Measurements from ENCODE around the gene TUBA1A. TPM values are rescaled to one million over a fixed set of nuclear protein-coding genes. Genes with fewer than 3 reads are reported as not detected.

TUBA1A gene
- total RNA-seq, 2 donors from 2014 or later, result 166 to 298 TPM

- H3K27me3 ChIP-seq (ENCODE audit: control insufficient read depth, insufficient read depth, low read length, poor library complexity, severe bottlenecking), result no peaks in the 10 kb centered on the region
- H3K4me3 Mint-ChIP-seq, result no peak overlapping the region
- no peak for TF ChIP-seq CTCF (conservative IDR thresholded peaks at IDR 0.05)
- no peaks in the 10 kb centered on the region for H3K27me3 Mint-ChIP-seq (ENCODE audit: insufficient read depth)
- H3K9me3 ChIP-seq (ENCODE audit: control insufficient read depth, low read length), result no peaks in the 10 kb centered on the region
- no peak overlapping the region for H3K27ac Mint-ChIP-seq
- H3K9ac ChIP-seq (ENCODE audit: extremely low read depth, low read length, poor library complexity, severe bottlenecking), result no peak overlapping the region
- no peaks in the 10 kb centered on the region for H3K36me3 Mint-ChIP-seq (ENCODE audit: low read depth)
- H3K4me1 ChIP-seq (ENCODE audit: control insufficient read depth, insufficient read depth, low read length), result no peaks in the 10 kb centered on the region
- no peaks in the 10 kb centered on the region for H3K9me3 Mint-ChIP-seq
- 93 to 95% methylated on average over 2 of the region's 2 CpGs for WGBS, 2 experiments (ENCODE audit: insufficient coverage in 1 of 2, insufficient read length in 1 of 2)
- no peaks in the 10 kb centered on the region for H3K36me3 ChIP-seq (ENCODE audit: control insufficient read depth, insufficient read depth, low read length)
- no peak overlapping the region for H3K4me3 ChIP-seq (ENCODE audit: low read length)
- DNase-seq, result no peak
- H3K27ac ChIP-seq (ENCODE audit: low read depth, low read length), result no peak overlapping the region
- no peaks in the 10 kb centered on the region for H3K4me1 Mint-ChIP-seq
These were observed 41.5 kb downstream of the TUBA1A start for GRCh38 chr12:49147384-49147783.

GRCh38 chr12:49146406-49146805 lies 42.5 kb downstream of the TUBA1A start:
- Mint-ChIP-seq H3K4me1 (no peaks in the 10 kb centered on the region), H3K4me3 (no peak overlapping the region), H3K27ac (no peak overlapping the region), H3K9me3 (no peaks in the 10 kb centered on the region), H3K36me3 (ENCODE audit: low read depth) (no peaks in the 10 kb centered on the region), H3K27me3 (ENCODE audit: insufficient read depth) (no peaks in the 10 kb centered on the region)
- no peak overlapping the region for H3K9ac ChIP-seq (ENCODE audit: extremely low read depth, low read length, poor library complexity, severe bottlenecking)
- no peaks in the 10 kb centered on the region for H3K4me1 ChIP-seq (ENCODE audit: control insufficient read depth, insufficient read depth, low read length)
- no peak for TF ChIP-seq CTCF (conservative IDR thresholded peaks at IDR 0.05)
- no peak for DNase-seq
- no peak overlapping the region for H3K4me3 ChIP-seq (ENCODE audit: low read length)
- WGBS, 2 experiments (ENCODE audit: insufficient coverage in 1 of 2, insufficient read length in 1 of 2), result 90 to 94% methylated on average over 1 of the region's 1 CpG
- no peaks in the 10 kb centered on the region for H3K27me3 ChIP-seq (ENCODE audit: control insufficient read depth, insufficient read depth, low read length, poor library complexity, severe bottlenecking)
- no peaks in the 10 kb centered on the region for H3K36me3 ChIP-seq (ENCODE audit: control insufficient read depth, insufficient read depth, low read length)
- no peak overlapping the region for H3K27ac ChIP-seq (ENCODE audit: low read depth, low read length)
- H3K9me3 ChIP-seq (ENCODE audit: control insufficient read depth, low read length), result no peaks in the 10 kb centered on the region

- Histone ChIP-seq H3K27me3 (ENCODE audit: control insufficient read depth, insufficient read depth, low read length, poor library complexity, severe bottlenecking) (no peaks in the 10 kb centered on the region), H3K4me3 (ENCODE audit: low read length) (no peak overlapping the region), H3K9me3 (ENCODE audit: control insufficient read depth, low read length) (no peaks in the 10 kb centered on the region), H3K4me1 (ENCODE audit: control insufficient read depth, insufficient read depth, low read length) (no peaks in the 10 kb centered on the region), H3K27ac (ENCODE audit: low read depth, low read length) (no peak overlapping the region), H3K36me3 (ENCODE audit: control insufficient read depth, insufficient read depth, low read length) (no peaks in the 10 kb centered on the region), H3K9ac (ENCODE audit: extremely low read depth, low read length, poor library complexity, severe bottlenecking) (no peak overlapping the region)
- WGBS, 2 experiments (ENCODE audit: insufficient coverage in 1 of 2, insufficient read length in 1 of 2), result 91 to 100% methylated on average over 2 of the region's 2 CpGs
- TF ChIP-seq CTCF (conservative IDR thresholded peaks at IDR 0.05), result no peak
- Mint-ChIP-seq H3K4me3 (no peak overlapping the region), H3K27me3 (ENCODE audit: insufficient read depth) (no peaks in the 10 kb centered on the region), H3K9me3 (no peaks in the 10 kb centered on the region), H3K27ac (no peak overlapping the region), H3K36me3 (ENCODE audit: low read depth) (no peaks in the 10 kb centered on the region), H3K4me1 (no peaks in the 10 kb centered on the region)
- no peak for DNase-seq
These were observed 44.5 kb downstream of the TUBA1A start for GRCh38 chr12:49144384-49144783.

All from endodermal cell (in vitro differentiated cells).